GM12878 (cell line): ENCODE results near the gene SYK. TPM values are rescaled to one million over a fixed set of nuclear protein-coding genes. Genes with fewer than 3 reads are reported as not detected.

Experiments
- ATAC-seq: fragments of 200-7000 bp; cut with Tn5 transposase; 3 replicates; pipeline ENCODE4 v1.9.1; 2020; ENCODE audit warnings: mild to moderate bottlenecking, moderate library complexity
- BruUV-seq: library from RNA; stranded (reverse); fragments of 400-500 nt; replicated peaks from 2 replicates; lab custom pipeline; 2021; lab: Mats Ljungman, UMichigan
- CTCF ChIA-PET: fragments of 300-600 bp; sonication (Branson Sonifier 250); formaldehyde crosslinking; extraction: SDS; loops from one replicate; lab custom pipeline; 2021; ENCODE audit warnings: inconsistent platforms; lab: Yijun Ruan, JAX
- POLR2A ChIA-PET: fragments of 350-600 bp; formaldehyde crosslinking; extraction: SDS; loops from one replicate; lab custom pipeline; 2021; ENCODE audit warnings: inconsistent platforms; lab: Charles Lee
- RAD21 ChIA-PET: fragments of 300-600 bp; sonication (Branson Sonifier 250); formaldehyde crosslinking; loops from one replicate; lab custom pipeline; 2023; ENCODE audit warnings: antibody characterized with exemption; ENCODE audit not compliant: unreplicated experiment; lab: Charles Lee
- SMC1A ChIA-PET: fragments of 300-600 bp; sonication (Branson Sonifier 250); formaldehyde crosslinking; loops from one replicate; lab custom pipeline; 2023; ENCODE audit not compliant: unreplicated experiment, uncharacterized antibody; lab: Charles Lee
- DNase-seq: peaks from one replicate; pipeline ENCODE4 v3.0.0-alpha.2; 2011; ENCODE audit warnings: low read depth, low spot score
- FAIRE-seq: peaks from 3 replicates; lab custom pipeline; 2011; peaks lifted over from hg19 to GRCh38; lab: Jason Lieb, UNC
- H2AFZ ChIP-seq: 2 replicates; pipeline ENCODE4 v1.6.0; 2011; ENCODE audit warnings: low read depth, low read length, control low read depth; ENCODE audit not compliant: control insufficient read depth
- H3K27ac ChIP-seq: 2 replicates; pipeline ENCODE4 v1.5.1; 2011; ENCODE audit warnings: control low read depth; ENCODE audit not compliant: control insufficient read depth, insufficient read depth
- H3K27me3 ChIP-seq, 2 experiments: replicated peaks in 1 of 2; 2 replicates each; pipeline versions ENCODE4 v1.6.0 to v1.6.1; 2011; ENCODE audit warnings: low read length in 1 of 2; ENCODE audit not compliant: control insufficient read depth in 2 of 2, insufficient read depth in 2 of 2
- H3K36me3 ChIP-seq, 2 experiments: 2 replicates each; pipeline ENCODE4 v1.5.1; 2011; ENCODE audit warnings: low read length in 1 of 2; ENCODE audit not compliant: control insufficient read depth in 2 of 2, insufficient read depth in 2 of 2
- H3K4me1 ChIP-seq: 2 replicates; pipeline ENCODE4 v1.6.1; 2011; ENCODE audit warnings: mild to moderate bottlenecking, low read length, moderate library complexity, mixed read lengths; ENCODE audit not compliant: control insufficient read depth, insufficient read depth
- H3K4me2 ChIP-seq: 2 replicates; pipeline ENCODE4 v1.6.0; 2011; ENCODE audit warnings: control low read depth; ENCODE audit not compliant: control insufficient read depth, insufficient read depth
- H3K4me3 ChIP-seq: fragments of 200-600 bp; sonication (generic); 2 replicates; pipeline ENCODE4 v1.5.1; 2016
- H3K79me2 ChIP-seq: 2 replicates; pipeline ENCODE4 v1.6.0; 2011; ENCODE audit warnings: low read length; ENCODE audit not compliant: control insufficient read depth, insufficient read depth
- H3K9ac ChIP-seq: 2 replicates; pipeline ENCODE4 v1.8.0; 2011; ENCODE audit warnings: low read length, control low read depth, mixed read lengths; ENCODE audit not compliant: control insufficient read depth, insufficient read depth
- H3K9me3 ChIP-seq: replicated peaks from 3 replicates; pipeline ENCODE4 v1.5.1; 2011; ENCODE audit warnings: mild to moderate bottlenecking, low read length; ENCODE audit not compliant: control insufficient read depth, insufficient read depth
- H4K20me1 ChIP-seq: 2 replicates; pipeline ENCODE4 v1.6.0; 2011; ENCODE audit not compliant: control insufficient read depth, insufficient read depth
- ATF7 ChIP-seq: fragments of 450-650 bp; IDR thresholded peaks from 2 replicates; pipeline ENCODE4 v1.6.1; 2016; ENCODE audit warnings: low read depth, mild to moderate bottlenecking
- CBX5 ChIP-seq: sonication (generic); IDR thresholded peaks from 2 replicates; pipeline ENCODE4 v1.6.1; 2016; ENCODE audit warnings: low read depth, moderate library complexity, mild to moderate bottlenecking, inconsistent platforms
- DPF2 ChIP-seq: fragments of 450-650 bp; IDR thresholded peaks from 2 replicates; pipeline ENCODE4 v1.6.1; 2017; ENCODE audit warnings: mild to moderate bottlenecking
- ETV6 ChIP-seq, 2 experiments: fragments of 450-650 bp in 1 of 2; IDR thresholded peaks in 1 of 2; conservative IDR thresholded peaks in 1 of 2; 2 replicates each; pipeline ENCODE4 v1.6.1; 2014; ENCODE audit warnings: antibody characterized with exemption in 1 of 2, borderline replicate concordance in 1 of 2, low read depth in 1 of 2, mild to moderate bottlenecking in 1 of 2, moderate library complexity in 1 of 2
- IKZF2 ChIP-seq, 2 experiments: fragments of 450-650 bp; IDR thresholded peaks; 2 replicates each; pipeline ENCODE4 v1.6.1; 2017; ENCODE audit warnings: mild to moderate bottlenecking in 2 of 2, moderate library complexity in 2 of 2
- JUNB ChIP-seq: IDR thresholded peaks from 2 replicates; pipeline ENCODE4 v1.6.1; 2016; ENCODE audit warnings: antibody characterized with exemption, mild to moderate bottlenecking
- MTA2 ChIP-seq: fragments of 450-650 bp; IDR thresholded peaks from 2 replicates; pipeline ENCODE4 v1.6.1; 2016; ENCODE audit warnings: low read depth, mild to moderate bottlenecking, moderate library complexity
- MXI1 ChIP-seq: fragments of 150-350 bp; IDR thresholded peaks from 2 replicates; pipeline ENCODE4 v1.6.1; 2011; ENCODE audit warnings: low read depth, mild to moderate bottlenecking, inconsistent platforms, low read length, improper control_type of control experiment
- MYC ChIP-seq: IDR thresholded peaks from 2 replicates; pipeline ENCODE4 v1.6.1; 2011; ENCODE audit warnings: mild to moderate bottlenecking, low read length, moderate library complexity, inconsistent platforms; ENCODE audit not compliant: insufficient read depth, insufficient replicate concordance, insufficient read length, severe bottlenecking
- NBN ChIP-seq: fragments of 450-650 bp; IDR thresholded peaks from 2 replicates; pipeline ENCODE4 v1.6.1; 2016
- NFIC ChIP-seq: IDR thresholded peaks from 2 replicates; pipeline ENCODE4 v1.6.1; 2012; ENCODE audit warnings: low read depth, mild to moderate bottlenecking, inconsistent platforms, low read length, moderate library complexity
- PAX8 ChIP-seq: fragments of 450-650 bp; IDR thresholded peaks from 2 replicates; pipeline ENCODE4 v1.6.1; 2017; ENCODE audit warnings: mild to moderate bottlenecking, moderate library complexity
- RUNX3 ChIP-seq: IDR thresholded peaks from 2 replicates; pipeline ENCODE4 v1.6.1; 2012; ENCODE audit warnings: low read length, inconsistent platforms
- SPI1 ChIP-seq: IDR thresholded peaks from 2 replicates; pipeline ENCODE4 v1.6.1; 2011; ENCODE audit warnings: low read depth, mild to moderate bottlenecking, low read length, moderate library complexity, borderline replicate concordance; ENCODE audit not compliant: insufficient read depth
- STAT3 ChIP-seq: IDR thresholded peaks from 2 replicates; pipeline ENCODE4 v1.6.1; 2011; ENCODE audit warnings: low read depth, low read length, improper control_type of control experiment
- TCF7 ChIP-seq: IDR thresholded peaks from 2 replicates; pipeline ENCODE4 v1.6.1; 2014; ENCODE audit warnings: antibody characterized with exemption, borderline replicate concordance
- ZNF207 ChIP-seq: fragments of 450-650 bp; IDR thresholded peaks from 2 replicates; pipeline ENCODE4 v1.6.1; 2014; ENCODE audit warnings: antibody characterized with exemption, mild to moderate bottlenecking, borderline replicate concordance
- ZNF217 ChIP-seq: fragments of 450-650 bp; IDR thresholded peaks from 2 replicates; pipeline ENCODE4 v1.6.1; 2017; ENCODE audit warnings: antibody characterized with exemption, mild to moderate bottlenecking
- ZNF24 ChIP-seq: fragments of 450-650 bp; IDR thresholded peaks from 2 replicates; pipeline ENCODE4 v1.6.1; 2017; ENCODE audit warnings: antibody characterized with exemption, mild to moderate bottlenecking
- ZNF622 ChIP-seq: fragments of 450-650 bp; IDR thresholded peaks from 2 replicates; pipeline ENCODE4 v1.6.1; 2017; ENCODE audit warnings: mild to moderate bottlenecking, inconsistent platforms
- WGBS: methylation state at CpG from one replicate; pipeline ENCODE4 v1.1.6; 2016; ENCODE audit warnings: low lambda C conversion rate; ENCODE audit not compliant: insufficient replicate concordance, insufficient coverage; ENCODE audit errors: missing lambda C conversion rate; 5-methylcytosine and 5-hydroxymethylcytosine counted together
- in situ Hi-C: fragments of 300-500 bp; cut with MboI; formaldehyde crosslinking; loops from 9 replicates; pipeline ENCODE4 v1.14.3; 2018; ENCODE audit warnings: mixed read lengths
- intact Hi-C: fragments of 100-400 bp; cut with micrococcal nuclease; formaldehyde crosslinking; loops from one replicate; pipeline ENCODE4 v1.14.2; 2022; ENCODE audit not compliant: unreplicated experiment
- polyA plus RNA-seq, 11 experiments: library from polyadenylated mRNA; depleted of rRNA in 4 of 11; unstranded in 6 of 11; stranded (reverse) in 5 of 11; fragments of >200 nt; fragmentation: Nextera tagmentation in 4 of 11; fragmentation: Illumina TruSeq in 1 of 11; extraction: Ambion mirVana in 4 of 11; extraction: Trizol in 1 of 11; gene quantifications; 1 replicate in 1 of 11; 2 replicates in 10 of 11; pipeline versions ENCODE4 v1.2.1 to v1.2.3, GENCODE V29; 2011 to 2016; ENCODE audit warnings: inconsistent platforms in 2 of 11, missing spikeins in 2 of 11, low read depth in 1 of 11
- total RNA-seq, 4 experiments: library from RNA; depleted of rRNA in 3 of 4; stranded (reverse); fragments of >200 nt in 3 of 4; fragmentation: Illumina TruSeq in 1 of 4; extraction: Trizol in 1 of 4; gene quantifications; 2 replicates each; pipeline versions ENCODE4 v1.2.1 to v1.2.3, GENCODE V29; 2013 to 2021
- TF ChIP-seq, protein P1 (sequence below): fragments of 450-650 bp; IDR thresholded peaks from 2 replicates; pipeline ENCODE4 v1.6.1; 2016; ENCODE audit warnings: mild to moderate bottlenecking
- TF ChIP-seq, protein P2 (sequence below): fragments of 450-650 bp; IDR thresholded peaks from 2 replicates; pipeline ENCODE4 v1.6.1; 2017; ENCODE audit warnings: mild to moderate bottlenecking, low read depth, inconsistent platforms; ENCODE audit not compliant: poor library complexity, severe bottlenecking

Gene SYK
- total and polyA plus RNA-seq, 10 of the 15 experiments (the other 5 are each of a cell fraction or from before 2014, with no cell fraction given) = 6.5 to 135 (median 68.8) TPM

DNA sequence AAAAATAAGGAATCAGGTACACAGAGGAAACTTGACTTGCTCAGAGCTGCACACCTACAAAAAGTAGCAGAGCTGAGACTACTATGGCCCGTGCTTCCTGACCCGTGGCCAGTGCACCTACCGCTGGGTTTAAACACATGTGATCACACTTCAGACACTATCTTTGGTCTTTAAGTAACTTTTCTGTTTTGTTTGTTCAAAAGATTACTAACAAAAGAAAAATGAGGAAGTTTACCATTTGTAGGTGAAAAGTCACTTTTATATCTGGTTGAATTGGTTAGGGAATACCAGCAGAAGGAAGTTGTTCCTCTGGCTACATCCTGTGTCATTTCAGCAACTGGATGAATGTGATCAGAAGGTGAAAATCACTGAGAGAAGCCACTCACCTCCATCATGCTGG, 6.5 kb upstream of the SYK start (continued):
- no peak for TF ChIP-seq TCF7
- TF ChIP-seq PAX8 = no peak

DNA sequence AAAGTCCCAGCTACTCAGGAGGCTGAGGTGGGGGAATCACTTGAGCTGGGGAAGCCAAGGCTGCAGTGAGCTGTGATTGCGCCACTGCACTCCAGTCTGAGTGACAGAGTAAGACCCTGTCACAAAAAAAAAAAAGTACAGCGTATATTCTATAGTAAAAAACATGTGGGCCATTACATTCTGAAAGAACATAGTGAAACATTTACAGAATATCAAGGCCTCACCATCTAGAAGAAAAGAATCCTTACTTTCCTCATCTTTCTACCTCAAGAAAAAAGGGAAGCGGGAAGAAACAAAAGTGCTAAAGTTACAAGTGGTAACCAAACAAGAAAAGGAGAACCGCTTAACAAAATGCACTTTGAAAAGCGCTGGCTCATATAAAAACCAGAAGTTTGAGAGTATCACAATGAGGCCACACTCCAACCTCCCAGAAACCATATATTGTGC, 5.7 kb upstream of the SYK start:
- CTCF ChIA-PET = interaction anchor here (0.5 to 1.5 kb wide), 4 partner anchors 17 to 917 kb away, joined by 3 to 6 read pairs (median 4); no protein-coding TSS in a partner anchor
- no peaks in the 10 kb centered on the region for H3K36me3 ChIP-seq
- DNase-seq (no peak), ATAC-seq (peak; percentile 75), FAIRE-seq (no peak)
- peak overlapping the region; percentile 46 for H3K4me2 ChIP-seq
- SMC1A ChIA-PET = interaction anchor here (1.2 to 2.4 kb wide), 5 partner anchors 8 to 32 kb away, joined by 3 to 8 read pairs (median 3); no protein-coding TSS in a partner anchor
- H3K27me3 ChIP-seq = no peaks in the 10 kb centered on the region
- H4K20me1 ChIP-seq = no peaks in the 10 kb centered on the region
- 0% methylated on average over 5 of the region's 5 CpGs for WGBS
- RAD21 ChIA-PET = interaction anchor here (1.1 to 2.8 kb wide), 3 partner anchors 9 to 36 kb away, joined by 3 to 11 read pairs (median 4); no protein-coding TSS in a partner anchor
- intact Hi-C loops = no loop called here
- H3K4me1 ChIP-seq = peaks cover 41% of the 10 kb centered on the region
- BruUV-seq = no TSS peak
- H3K9ac ChIP-seq = no peak overlapping the region
- POLR2A ChIA-PET = interaction anchor here (1.1 kb wide), 1 partner anchor 11 kb away, joined by 3 read pairs; no protein-coding TSS in a partner anchor
- H2AFZ ChIP-seq = peak overlapping the region; percentile 9
- H3K79me2 ChIP-seq = no peaks in the 10 kb centered on the region
- peaks cover 6% of the 10 kb centered on the region for H3K9me3 ChIP-seq
- in situ Hi-C loops = no loop called here
- peak overlapping the region; percentile 53 for H3K4me3 ChIP-seq
- peak overlapping the region; percentile 34 for H3K27ac ChIP-seq
- TF ChIP-seq CBX5 (0 out of 2 replicates have a peak, but pooled peaks have one; percentile 31), ZNF24 (0 out of 2 replicates have a peak, but pooled peaks have one; percentile 43), MTA2 (peak; percentile 69), DPF2 (peak; percentile 64), STAT3 (no peak), NBN (peak; percentile 59; the same call in 1 of the 2 replicates), ZNF217 (peak; percentile 50; the same call in 1 of the 2 replicates), JUNB (peak; percentile 40; the same call in 1 of the 2 replicates), ZNF622 (no peak), MYC (no peak), ATF7 (peak; percentile 24; the same call in 1 of the 2 replicates), NFIC (peak; percentile 64; the same call in 1 of the 2 replicates), SPI1 (peak; percentile 84), ZNF207 (no peak), IKZF2 (IDR thresholded peaks at IDR 0.05) (peak; percentile 92), MXI1 (no peak), RUNX3 (peak; percentile 54; the same call in 1 of the 2 replicates), ETV6 (conservative IDR thresholded peaks at IDR 0.05 in 1 of 2, IDR thresholded peaks at IDR 0.05 in 1 of 2; ENCODE audit: borderline replicate concordance in 1 of 2, low read depth in 1 of 2) (peak in 1 of 2 experiments; percentile 49; a peak in 1 of 4 replicates)
- TF ChIP-seq, protein P1, sequence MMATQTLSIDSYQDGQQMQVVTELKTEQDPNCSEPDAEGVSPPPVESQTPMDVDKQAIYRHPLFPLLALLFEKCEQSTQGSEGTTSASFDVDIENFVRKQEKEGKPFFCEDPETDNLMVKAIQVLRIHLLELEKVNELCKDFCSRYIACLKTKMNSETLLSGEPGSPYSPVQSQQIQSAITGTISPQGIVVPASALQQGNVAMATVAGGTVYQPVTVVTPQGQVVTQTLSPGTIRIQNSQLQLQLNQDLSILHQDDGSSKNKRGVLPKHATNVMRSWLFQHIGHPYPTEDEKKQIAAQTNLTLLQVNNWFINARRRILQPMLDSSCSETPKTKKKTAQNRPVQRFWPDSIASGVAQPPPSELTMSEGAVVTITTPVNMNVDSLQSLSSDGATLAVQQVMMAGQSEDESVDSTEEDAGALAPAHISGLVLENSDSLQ = peak; percentile 91
- TF ChIP-seq, protein P2, sequence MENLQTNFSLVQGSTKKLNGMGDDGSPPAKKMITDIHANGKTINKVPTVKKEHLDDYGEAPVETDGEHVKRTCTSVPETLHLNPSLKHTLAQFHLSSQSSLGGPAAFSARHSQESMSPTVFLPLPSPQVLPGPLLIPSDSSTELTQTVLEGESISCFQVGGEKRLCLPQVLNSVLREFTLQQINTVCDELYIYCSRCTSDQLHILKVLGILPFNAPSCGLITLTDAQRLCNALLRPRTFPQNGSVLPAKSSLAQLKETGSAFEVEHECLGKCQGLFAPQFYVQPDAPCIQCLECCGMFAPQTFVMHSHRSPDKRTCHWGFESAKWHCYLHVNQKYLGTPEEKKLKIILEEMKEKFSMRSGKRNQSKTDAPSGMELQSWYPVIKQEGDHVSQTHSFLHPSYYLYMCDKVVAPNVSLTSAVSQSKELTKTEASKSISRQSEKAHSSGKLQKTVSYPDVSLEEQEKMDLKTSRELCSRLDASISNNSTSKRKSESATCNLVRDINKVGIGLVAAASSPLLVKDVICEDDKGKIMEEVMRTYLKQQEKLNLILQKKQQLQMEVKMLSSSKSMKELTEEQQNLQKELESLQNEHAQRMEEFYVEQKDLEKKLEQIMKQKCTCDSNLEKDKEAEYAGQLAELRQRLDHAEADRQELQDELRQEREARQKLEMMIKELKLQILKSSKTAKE = peak; percentile 50
